Skeletal muscle tissue (tissue), 4 donors: ENCODE measurements around the gene TUBGCP5. TPM values are rescaled to one million over a fixed set of nuclear protein-coding genes. Genes with fewer than 3 reads are reported as not detected.
"Not testable (repeated sequence)": the region's sequence is repeated elsewhere in the genome, so short reads cannot be mapped to it uniquely, and the experiment has no call there.

Experiments
- H3K27ac ChIP-seq: one replicate; pipeline ENCODE4 v1.7.0; 2013; ENCODE audit warnings: mild to moderate bottlenecking, low read depth, low read length, inconsistent platforms
- H3K27me3 ChIP-seq, 3 donors: one replicate each; pipeline ENCODE4 v1.7.0; 2013; ENCODE audit warnings: low read length in 3 of 3; ENCODE audit not compliant: control insufficient read depth in 3 of 3, insufficient read depth in 3 of 3
- H3K36me3 ChIP-seq, 3 donors: one replicate each; pipeline ENCODE4 v1.7.0; 2013; ENCODE audit warnings: low read length in 3 of 3; ENCODE audit not compliant: control insufficient read depth in 3 of 3, insufficient read depth in 3 of 3
- H3K4me1 ChIP-seq, 3 donors: one replicate each; pipeline ENCODE4 v1.7.0; 2013; ENCODE audit warnings: low read length in 3 of 3, mild to moderate bottlenecking in 3 of 3; ENCODE audit not compliant: control insufficient read depth in 3 of 3, insufficient read depth in 3 of 3
- H3K4me3 ChIP-seq, 3 donors: one replicate each; pipeline ENCODE4 v1.7.0; 2013; ENCODE audit warnings: low read length in 3 of 3
- H3K9ac ChIP-seq, 3 donors: one replicate each; pipeline ENCODE4 v1.7.0; 2013; ENCODE audit warnings: low read length in 3 of 3, mild to moderate bottlenecking in 3 of 3, moderate library complexity in 2 of 3, low read depth in 1 of 3
- H3K9me3 ChIP-seq, 3 donors: one replicate each; pipeline ENCODE4 v1.7.0; 2013; ENCODE audit warnings: low read length in 3 of 3; ENCODE audit not compliant: control insufficient read depth in 3 of 3
- total RNA-seq: library from RNA; depleted of rRNA; stranded (reverse); fragments of >200 nt; gene quantifications from one replicate; pipeline ENCODE4 v1.2.3, GENCODE V29; 2014
- donor health status: Osteomylitis.

TUBGCP5 gene
- total RNA-seq, 1 donor from 2014 or later: 24.5 TPM

DNA sequence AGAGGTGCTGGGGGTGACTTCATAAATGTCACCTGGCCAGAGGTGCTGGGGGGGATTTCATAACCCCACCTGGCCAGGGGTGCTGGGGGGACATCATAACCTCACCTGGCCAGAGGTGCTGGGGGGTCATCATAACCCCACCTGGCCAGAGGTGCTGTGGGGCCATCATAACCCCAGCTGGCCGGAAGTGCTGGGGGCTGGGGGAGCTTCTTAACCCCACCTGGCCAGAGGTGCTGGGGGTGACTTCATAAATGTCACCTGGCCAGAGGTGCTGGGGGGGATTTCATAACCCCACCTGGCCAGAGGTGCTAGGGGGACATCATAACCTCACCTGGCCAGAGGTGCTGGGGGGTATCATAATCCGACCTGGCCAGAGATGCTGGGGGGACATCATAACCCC, 4.6 kb upstream of the TUBGCP5 start:
- H3K4me1 ChIP-seq, H3K36me3 ChIP-seq, H3K27me3 ChIP-seq, H3K27ac ChIP-seq, H3K9me3 ChIP-seq, H3K4me3 ChIP-seq, H3K9ac ChIP-seq: not testable (repeated sequence)

GRCh38 chr15:23043535-23043934, 4.2 kb upstream of the TUBGCP5 start:
- not testable (repeated sequence) for H3K9ac ChIP-seq, H3K4me3 ChIP-seq, H3K27ac ChIP-seq, H3K36me3 ChIP-seq, H3K4me1 ChIP-seq, H3K9me3 ChIP-seq, H3K27me3 ChIP-seq

DNA sequence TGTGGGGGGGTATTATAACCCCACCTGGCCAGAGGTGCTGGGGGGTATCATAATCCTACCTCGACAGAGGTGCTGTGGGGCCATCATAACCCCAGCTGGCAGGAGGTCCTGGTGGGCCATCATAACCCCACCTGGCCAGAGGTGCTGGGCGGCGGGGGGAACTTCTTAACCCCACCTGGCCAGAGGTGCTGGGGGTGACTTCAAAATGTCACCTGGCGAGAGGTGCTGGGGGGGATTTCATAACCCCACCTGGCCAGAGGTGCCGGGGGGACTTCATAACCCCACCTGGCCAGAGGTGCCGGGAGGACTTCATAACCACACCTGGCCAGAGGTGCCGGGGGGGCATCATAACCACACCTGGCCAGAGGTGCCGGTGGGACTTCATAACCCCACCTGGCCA, 2.4 kb upstream of the TUBGCP5 start:
- not testable (repeated sequence) for H3K4me3 ChIP-seq, H3K9ac ChIP-seq, H3K36me3 ChIP-seq, H3K27ac ChIP-seq, H3K27me3 ChIP-seq, H3K9me3 ChIP-seq
- peaks cover 4 to 13% (median 11%) of the 10 kb centered on the region in 3 donors for H3K4me1 ChIP-seq

- no peaks in the 10 kb centered on the region for H3K9me3 ChIP-seq
- H3K36me3 ChIP-seq: peaks cover 5 to 14% (median 11%) of the 10 kb centered on the region in 3 donors
- H3K4me3 ChIP-seq: peak overlapping the region; percentile 68 to 94 (median 87)
- H3K9ac ChIP-seq: peak overlapping the region; percentile 67 to 89 (median 84)
- H3K27me3 ChIP-seq: no peaks in the 10 kb centered on the region
- H3K27ac ChIP-seq: peak overlapping the region; percentile 38
- H3K4me1 ChIP-seq: peaks cover 4 to 13% (median 11%) of the 10 kb centered on the region in 3 donors
These were observed 530 bp upstream of the TUBGCP5 start for GRCh38 chr15:23039917-23040281.

GRCh38 chr15:23038726-23039142, 635 bp downstream of the TUBGCP5 start:
- peaks cover 8 to 19% (median 18%) of the 10 kb centered on the region in 3 donors for H3K36me3 ChIP-seq
- peaks cover 4 to 13% (median 11%) of the 10 kb centered on the region in 3 donors for H3K4me1 ChIP-seq
- peak overlapping the region; percentile 68 to 94 (median 87) for H3K4me3 ChIP-seq
- H3K27ac ChIP-seq: no peak overlapping the region
- H3K9me3 ChIP-seq: no peaks in the 10 kb centered on the region
- peak overlapping the region; percentile 71 to 89 (median 84) for H3K9ac ChIP-seq
- no peaks in the 10 kb centered on the region for H3K27me3 ChIP-seq

GRCh38 chr15:23035964-23036566, 3.3 kb downstream of the TUBGCP5 start:
- Histone ChIP-seq H3K4me3 (no peak overlapping the region), H3K36me3 (peaks cover 14 to 37% (median 32%) of the 10 kb centered on the region in 3 donors), H3K4me1 (peaks cover 4 to 13% (median 11%) of the 10 kb centered on the region in 3 donors), H3K27me3 (no peaks in the 10 kb centered on the region), H3K9ac (no peak overlapping the region), H3K9me3 (no peaks in the 10 kb centered on the region), H3K27ac (no peak overlapping the region)

DNA sequence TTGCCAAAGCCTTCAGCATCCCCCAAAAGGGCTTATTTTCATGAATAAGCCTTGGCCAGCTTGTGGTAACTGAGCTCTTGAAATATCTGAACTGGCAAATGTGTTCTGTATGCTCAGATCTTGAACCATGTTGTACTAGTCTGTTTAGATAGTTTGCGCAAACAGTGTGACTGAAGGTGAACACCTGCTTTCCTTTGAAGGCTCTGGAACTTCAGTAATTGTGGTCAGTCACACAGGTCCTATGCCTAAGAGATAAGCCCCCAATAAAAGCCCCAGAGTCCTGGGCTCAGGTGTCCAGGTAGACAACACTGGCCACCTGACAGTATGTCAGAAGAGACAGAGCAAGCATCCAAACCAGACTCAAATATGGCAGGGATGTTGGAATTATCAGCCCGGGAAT, 5.4 kb downstream of the TUBGCP5 start:
- Histone ChIP-seq H3K9ac (no peak overlapping the region), H3K36me3 (peaks cover 23 to 52% (median 47%) of the 10 kb centered on the region in 3 donors), H3K4me3 (no peak overlapping the region), H3K4me1 (peaks cover 0 to 7% (median 4%) of the 10 kb centered on the region in 3 donors), H3K9me3 (no peaks in the 10 kb centered on the region), H3K27ac (no peak overlapping the region), H3K27me3 (no peaks in the 10 kb centered on the region)

DNA sequence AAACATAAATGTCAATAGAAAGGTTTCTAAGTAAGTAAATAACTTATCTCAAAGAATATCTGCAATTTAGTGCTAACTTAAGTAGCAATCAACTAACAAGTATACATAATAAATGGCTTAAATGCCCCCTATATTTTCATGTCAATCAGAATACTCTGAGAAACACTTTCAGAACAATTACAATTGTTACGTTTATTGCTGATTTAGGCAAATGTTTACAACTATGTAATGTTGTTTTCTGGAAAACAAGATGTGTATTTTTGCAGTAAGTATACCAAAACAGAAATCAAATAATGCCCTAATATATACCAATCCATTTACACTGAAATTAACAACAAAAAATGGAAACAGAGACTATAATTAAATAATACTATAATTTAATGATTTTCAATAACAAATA, 13.2 kb downstream of the TUBGCP5 start:
- Histone ChIP-seq H3K4me1 (no peaks in the 10 kb centered on the region), H3K27ac (no peak overlapping the region), H3K36me3 (peaks cover 49 to 66% (median 64%) of the 10 kb centered on the region in 3 donors), H3K9ac (no peak overlapping the region), H3K9me3 (no peaks in the 10 kb centered on the region), H3K27me3 (no peaks in the 10 kb centered on the region), H3K4me3 (no peak overlapping the region)

GRCh38 chr15:23022156-23022555, 17.2 kb downstream of the TUBGCP5 start:
- H3K9me3 ChIP-seq: no peaks in the 10 kb centered on the region
- no peak overlapping the region for H3K4me3 ChIP-seq
- H3K36me3 ChIP-seq: peaks cover 54 to 66% (median 54%) of the 10 kb centered on the region in 3 donors
- no peaks in the 10 kb centered on the region for H3K4me1 ChIP-seq
- no peak overlapping the region for H3K9ac ChIP-seq
- no peak overlapping the region for H3K27ac ChIP-seq
- H3K27me3 ChIP-seq: no peaks in the 10 kb centered on the region

DNA sequence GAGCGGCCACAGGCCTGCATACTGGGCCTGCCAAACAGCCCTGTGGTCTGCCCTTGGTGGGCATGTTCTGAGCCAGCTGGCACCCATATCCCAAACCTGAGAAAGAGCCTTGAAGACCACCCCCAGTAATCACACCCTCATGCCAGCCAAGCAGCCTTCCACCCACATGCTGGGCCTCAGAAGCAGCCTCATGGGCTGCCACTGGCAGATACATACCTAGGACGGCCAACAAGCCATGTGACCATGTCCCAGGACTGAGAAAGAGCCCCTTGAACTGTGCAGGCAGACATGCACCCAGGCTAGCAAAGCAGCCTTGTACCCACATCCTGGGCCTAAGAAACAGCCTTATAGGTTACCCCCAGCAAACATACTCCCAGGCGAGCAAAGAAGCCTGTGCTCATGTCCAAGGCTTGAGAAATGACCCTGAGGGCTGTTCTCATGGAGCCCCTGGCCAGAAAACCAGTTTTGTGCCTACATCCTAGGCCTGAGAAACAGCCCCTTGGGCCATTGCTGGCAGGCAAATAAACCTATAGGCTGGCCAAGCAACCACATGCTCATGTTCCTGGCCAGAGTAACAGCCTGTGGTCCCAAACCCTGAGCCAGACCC, 24.9 kb downstream of the TUBGCP5 start:
- no peaks in the 10 kb centered on the region for H3K4me1 ChIP-seq
- H3K4me3 ChIP-seq: no peak overlapping the region
- no peak overlapping the region for H3K9ac ChIP-seq
- peaks cover 41 to 61% (median 43%) of the 10 kb centered on the region in 3 donors for H3K36me3 ChIP-seq
- no peak overlapping the region for H3K27ac ChIP-seq
- H3K27me3 ChIP-seq: no peaks in the 10 kb centered on the region
- H3K9me3 ChIP-seq: no peaks in the 10 kb centered on the region
